Bronchial epithelial cell (primary cell): ENCODE measurements around the gene SULT1C3. TPM values are rescaled to one million over a fixed set of nuclear protein-coding genes. Genes with fewer than 3 reads are reported as not detected.

Experiments
- DNase-seq: peaks from one replicate; pipeline ENCODE4 v3.0.0-alpha.2; 2010; ENCODE audit warnings: low read depth
- FAIRE-seq: peaks from 2 replicates; lab custom pipeline; 2011; peaks lifted over from hg19 to GRCh38; lab: Jason Lieb, UNC
- H3K27me3 ChIP-seq: 2 replicates; pipeline ENCODE4 v1.5.1; 2011; ENCODE audit warnings: low read length; ENCODE audit not compliant: control insufficient read depth, insufficient read depth
- H3K36me3 ChIP-seq: 2 replicates; pipeline ENCODE4 v1.5.1; 2011; ENCODE audit warnings: low read length; ENCODE audit not compliant: control insufficient read depth, insufficient read depth
- H3K4me3 ChIP-seq: 2 replicates; pipeline ENCODE4 v1.5.1; 2011; ENCODE audit warnings: mild to moderate bottlenecking, low read depth, low read length, control low read depth
- CTCF ChIP-seq: IDR thresholded peaks from 2 replicates; pipeline ENCODE4 v1.5.1; 2011; ENCODE audit warnings: mild to moderate bottlenecking, moderate library complexity, low read length, control low read depth, inconsistent platforms; ENCODE audit not compliant: insufficient read depth, severe bottlenecking
- total RNA-seq: library from RNA; depleted of rRNA; stranded (reverse); fragments of >200 nt; gene quantifications from 2 replicates; pipeline ENCODE4 v1.2.1, GENCODE V29; 2014

Gene SULT1C3
- total RNA-seq, 1 donor from 2014 or later: not detected

GRCh38 chr2:108267101-108267500, 27.3 kb downstream of the SULT1C3 start:
- H3K4me3 ChIP-seq: no peak overlapping the region
- H3K27me3 ChIP-seq: no peaks in the 10 kb centered on the region
- no peaks in the 10 kb centered on the region for H3K36me3 ChIP-seq
- FAIRE-seq: no peak
- TF ChIP-seq CTCF: no peak
- DNase-seq: peak; percentile 71

DNA sequence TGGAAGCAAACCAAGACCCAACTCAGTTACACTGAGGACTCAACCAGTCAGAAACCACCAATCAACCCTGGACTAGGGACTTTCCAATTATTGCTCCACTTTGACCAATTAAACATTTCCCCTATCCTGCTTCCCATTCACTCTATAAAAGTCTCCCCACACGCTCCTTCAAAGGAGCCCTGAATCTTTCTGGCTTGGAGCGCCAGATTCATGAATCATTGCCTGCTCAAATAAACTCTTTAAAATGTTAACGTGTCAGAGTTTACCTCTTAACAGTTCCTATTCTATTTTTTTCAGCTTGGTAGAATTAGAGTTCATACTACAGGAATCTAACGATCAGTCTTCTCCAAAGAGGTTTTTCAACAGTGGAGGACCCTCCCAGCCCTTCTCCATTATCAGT, 28.2 kb downstream of the SULT1C3 start:
- DNase-seq: peak; percentile 88
- Histone ChIP-seq H3K27me3 (no peaks in the 10 kb centered on the region), H3K36me3 (no peaks in the 10 kb centered on the region), H3K4me3 (no peak overlapping the region)
- no peak for FAIRE-seq
- TF ChIP-seq CTCF: no peak

DNA sequence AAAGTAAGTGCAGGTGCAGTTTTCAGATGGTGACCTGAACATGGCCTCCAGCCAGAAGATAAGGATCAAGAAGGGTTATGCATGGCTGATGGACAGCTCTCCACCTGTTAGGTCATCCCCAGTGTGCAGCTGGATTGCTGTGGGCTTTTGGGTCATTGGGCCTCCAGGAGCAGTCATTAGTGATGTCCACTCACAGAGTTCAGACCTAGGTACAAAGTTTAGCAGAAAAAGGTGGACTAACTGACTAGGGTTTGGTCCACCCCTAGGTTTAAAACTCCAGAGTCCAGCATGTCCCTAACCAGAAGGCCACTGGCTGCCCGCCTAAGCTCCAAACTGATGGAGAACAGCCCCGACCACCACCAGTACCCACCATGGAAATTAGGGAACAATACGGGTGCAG, 30.6 kb downstream of the SULT1C3 start:
- H3K36me3 ChIP-seq: no peaks in the 10 kb centered on the region
- DNase-seq (no peak), FAIRE-seq (peak; percentile 73)
- H3K4me3 ChIP-seq: no peak overlapping the region
- TF ChIP-seq CTCF: no peak
- H3K27me3 ChIP-seq: no peaks in the 10 kb centered on the region

GRCh38 chr2:108270768-108271506, 31.2 kb downstream of the SULT1C3 start:
- no peak overlapping the region for H3K4me3 ChIP-seq
- peak; percentile 22 for DNase-seq
- no peaks in the 10 kb centered on the region for H3K27me3 ChIP-seq
- H3K36me3 ChIP-seq: no peaks in the 10 kb centered on the region
- no peak for FAIRE-seq
- no peak for TF ChIP-seq CTCF

- peak; percentile 76 for DNase-seq
Measured at GRCh38 chr2:108271691-108272253, 32.0 kb downstream of the SULT1C3 start.

More at GRCh38 chr2:108271691-108272253, 32.0 kb downstream of the SULT1C3 start:
- H3K27me3 ChIP-seq: no peaks in the 10 kb centered on the region
- H3K4me3 ChIP-seq: no peak overlapping the region
- no peak for TF ChIP-seq CTCF
- FAIRE-seq: no peak
- H3K36me3 ChIP-seq: no peaks in the 10 kb centered on the region
